H1 (cell line): ENCODE results near the gene GRK3. TPM values are rescaled to one million over a fixed set of nuclear protein-coding genes. Genes with fewer than 3 reads are reported as not detected.

Source experiments
- CTCF ChIA-PET: fragments of 300-600 bp; sonication (Branson Sonifier 250); formaldehyde crosslinking; loops from one replicate; lab custom pipeline; 2021; ENCODE audit not compliant: partially characterized antibody; lab: Charles Lee
- POLR2A ChIA-PET: fragments of 300-600 bp; sonication (Branson Sonifier 250); formaldehyde crosslinking; loops from one replicate; lab custom pipeline; 2021; ENCODE audit warnings: inconsistent platforms; ENCODE audit not compliant: partially characterized antibody; lab: Charles Lee
- DNase-seq, 2 experiments: peaks; one replicate each; pipeline versions ENCODE4 v3.0.0 to v3.0.0-alpha.2; 2010 to 2022; ENCODE audit warnings: low spot score in 2 of 2, low read depth in 1 of 2, mixed read lengths in 1 of 2
- FAIRE-seq: peaks from 2 replicates; lab custom pipeline; 2011; peaks lifted over from hg19 to GRCh38; lab: Jason Lieb, UNC
- H2AFZ ChIP-seq: 2 replicates; pipeline ENCODE4 v1.8.1; 2012; ENCODE audit warnings: low read length, inconsistent platforms
- H2AK5ac ChIP-seq: 2 replicates; pipeline ENCODE4 v1.6.1; 2013; ENCODE audit warnings: low read depth, low read length
- H2BK120ac ChIP-seq: replicated peaks from 2 replicates; pipeline ENCODE3; 2013; ENCODE audit warnings: low read depth, low read length, inconsistent platforms
- H2BK12ac ChIP-seq: 2 replicates; pipeline ENCODE4 v1.6.1; 2013; ENCODE audit warnings: low read depth, low read length
- H2BK15ac ChIP-seq: 2 replicates; pipeline ENCODE4 v1.6.1; 2013; ENCODE audit warnings: low read length
- H2BK20ac ChIP-seq: 2 replicates; pipeline ENCODE4 v1.6.1; 2013; ENCODE audit warnings: low read length
- H2BK5ac ChIP-seq: 2 replicates; pipeline ENCODE4 v1.6.1; 2013; ENCODE audit warnings: low read depth, low read length
- H3K14ac ChIP-seq: 2 replicates; pipeline ENCODE4 v1.6.1; 2013; ENCODE audit warnings: inconsistent platforms; ENCODE audit not compliant: insufficient read length
- H3K18ac ChIP-seq: 2 replicates; pipeline ENCODE4 v1.6.1; 2013; ENCODE audit warnings: low read length; ENCODE audit errors: extremely low read depth
- H3K23ac ChIP-seq: 2 replicates; pipeline ENCODE4 v1.6.1; 2013; ENCODE audit warnings: inconsistent platforms; ENCODE audit not compliant: insufficient read length
- H3K23me2 ChIP-seq: 2 replicates; pipeline ENCODE4 v1.6.1; 2013; ENCODE audit warnings: low read depth, low read length
- H3K27ac ChIP-seq: 2 replicates; pipeline ENCODE4 v1.6.1; 2011; ENCODE audit warnings: low read depth, low read length, inconsistent platforms
- H3K27me3 ChIP-seq, 4 experiments: replicated peaks in 1 of 4; 1 replicate in 1 of 4; 2 replicates in 3 of 4; pipeline versions ENCODE4 v1.6.1 to v1.8.1; 2011 to 2013; ENCODE audit warnings: low read length in 3 of 4, mild to moderate bottlenecking in 3 of 4, inconsistent platforms in 2 of 4, mixed read lengths in 2 of 4, moderate library complexity in 1 of 4; ENCODE audit not compliant: control insufficient read depth in 3 of 4, insufficient read depth in 3 of 4; ENCODE audit errors: extremely low read depth in 1 of 4
- H3K36me3 ChIP-seq, 4 experiments: 2 replicates each; pipeline versions ENCODE4 v1.6.1 to v1.8.1; 2011 to 2013; ENCODE audit warnings: mild to moderate bottlenecking in 4 of 4, low read length in 3 of 4, moderate library complexity in 2 of 4, control low read depth in 1 of 4, inconsistent platforms in 1 of 4; ENCODE audit not compliant: insufficient read depth in 4 of 4, control insufficient read depth in 2 of 4
- H3K4ac ChIP-seq: replicated peaks from 2 replicates; pipeline ENCODE3; 2013; ENCODE audit warnings: low read length, low read depth, mixed read lengths, inconsistent platforms; ENCODE audit not compliant: insufficient read length
- H3K4me1 ChIP-seq, 4 experiments: replicated peaks in 1 of 4; 1 replicate in 1 of 4; 2 replicates in 3 of 4; pipeline versions ENCODE4 v1.6.1 to v1.8.1; 2011 to 2013; ENCODE audit warnings: low read length in 3 of 4, inconsistent platforms in 2 of 4, mixed read lengths in 1 of 4; ENCODE audit not compliant: insufficient read depth in 4 of 4, control insufficient read depth in 3 of 4
- H3K4me2 ChIP-seq, 2 experiments: 2 replicates each; pipeline versions ENCODE4 v1.6.1 to v1.8.1; 2011 to 2013; ENCODE audit warnings: low read depth in 2 of 2, low read length in 2 of 2, control low read depth in 1 of 2, inconsistent platforms in 1 of 2, mild to moderate bottlenecking in 1 of 2; ENCODE audit not compliant: insufficient read depth in 1 of 2
- H3K4me3 ChIP-seq, 4 experiments: fragments of 200-600, 300-600 bp in 1 of 4; sonication (generic), shearing (Covaris generic), sonication (Bioruptor Twin) in 1 of 4; 2 replicates each; pipeline versions ENCODE4 v1.5.1 to v1.8.1; 2011 to 2016; ENCODE audit warnings: low read length in 4 of 4, low read depth in 3 of 4, control low read depth in 2 of 4, inconsistent platforms in 2 of 4, mild to moderate bottlenecking in 2 of 4, mixed read lengths in 1 of 4, moderate library complexity in 1 of 4; ENCODE audit not compliant: insufficient read depth in 2 of 4; ENCODE audit errors: extremely low read depth in 1 of 4
- H3K56ac ChIP-seq: replicated peaks from 2 replicates; pipeline ENCODE3; 2013; ENCODE audit warnings: low read depth, mild to moderate bottlenecking, mixed read lengths, low read length, inconsistent platforms; ENCODE audit not compliant: insufficient read length
- H3K79me1 ChIP-seq: 2 replicates; pipeline ENCODE4 v1.6.1; 2013; ENCODE audit warnings: low read depth, low read length, control low read depth
- H3K79me2 ChIP-seq, 2 experiments: 2 replicates each; pipeline versions ENCODE4 v1.6.1 to v1.8.1; 2012 to 2013; ENCODE audit warnings: low read length in 2 of 2, mild to moderate bottlenecking in 2 of 2, inconsistent platforms in 1 of 2; ENCODE audit not compliant: insufficient read depth in 2 of 2, control insufficient read depth in 1 of 2
- H3K9ac ChIP-seq, 4 experiments: replicated peaks in 1 of 4; 1 replicate in 1 of 4; 2 replicates in 3 of 4; pipeline versions ENCODE4 v1.6.1 to v1.8.1; 2011 to 2013; ENCODE audit warnings: low read depth in 3 of 4, low read length in 3 of 4, control low read depth in 2 of 4, mild to moderate bottlenecking in 2 of 4, moderate library complexity in 2 of 4, inconsistent platforms in 1 of 4; ENCODE audit errors: extremely low read depth in 1 of 4
- H3K9me3 ChIP-seq, 2 experiments: 2 replicates each; pipeline versions ENCODE4 v1.6.1 to v1.8.1; 2012 to 2013; ENCODE audit warnings: mild to moderate bottlenecking in 2 of 2, moderate library complexity in 2 of 2, control low read depth in 1 of 2, inconsistent platforms in 1 of 2, low read depth in 1 of 2, low read length in 1 of 2, mixed read lengths in 1 of 2; ENCODE audit not compliant: insufficient read depth in 2 of 2
- H4K20me1 ChIP-seq, 2 experiments: replicated peaks in 1 of 2; 2 replicates each; pipeline versions ENCODE3 to v1.8.1; 2011 to 2013; ENCODE audit warnings: inconsistent platforms in 2 of 2, low read length in 2 of 2, mild to moderate bottlenecking in 1 of 2; ENCODE audit not compliant: insufficient read depth in 2 of 2, control insufficient read depth in 1 of 2
- H4K5ac ChIP-seq: 2 replicates; pipeline ENCODE4 v1.6.1; 2013; ENCODE audit warnings: low read length, low read depth, mixed read lengths, inconsistent platforms; ENCODE audit not compliant: insufficient read length
- H4K8ac ChIP-seq: 2 replicates; pipeline ENCODE4 v1.8.0; 2013; ENCODE audit warnings: mild to moderate bottlenecking, moderate library complexity, low read length, inconsistent platforms; ENCODE audit not compliant: insufficient read depth; ENCODE audit errors: extremely low read depth
- H4K91ac ChIP-seq: replicated peaks from 2 replicates; pipeline ENCODE3; 2013; ENCODE audit warnings: low read length, mixed read lengths, inconsistent platforms; ENCODE audit not compliant: insufficient read length
- EGR1 ChIP-seq: IDR thresholded peaks from 2 replicates; pipeline ENCODE4 v1.6.1; 2011; ENCODE audit warnings: low read depth, low read length, borderline replicate concordance
- GTF2F1 ChIP-seq: IDR thresholded peaks from 2 replicates; pipeline ENCODE4 v1.6.1; 2012; ENCODE audit warnings: low read depth, low read length, improper control_type of control experiment, borderline replicate concordance
- RXRA ChIP-seq: IDR thresholded peaks from 2 replicates; pipeline ENCODE4 v1.6.1; 2011; ENCODE audit warnings: low read depth, mild to moderate bottlenecking, low read length, moderate library complexity; ENCODE audit not compliant: insufficient read depth
- WGBS, 2 experiments: shearing (Covaris generic) in 1 of 2; methylation state at CpG; one replicate each; pipeline versions ENCODE4 v1.1.6 to v1.1.7; 2013 to 2015; ENCODE audit warnings: low lambda C conversion rate in 2 of 2, mixed read lengths in 2 of 2, inconsistent platforms in 1 of 2, low coverage in 1 of 2, missing lambda C conversion rate in 1 of 2; ENCODE audit not compliant: insufficient replicate concordance in 2 of 2, insufficient coverage in 1 of 2, insufficient read length in 1 of 2; ENCODE audit errors: extremely low coverage in 1 of 2, missing lambda C conversion rate in 1 of 2; 5-methylcytosine and 5-hydroxymethylcytosine counted together
- polyA plus RNA-seq, 7 experiments: library from polyadenylated mRNA; depleted of rRNA in 3 of 7; stranded (reverse) in 5 of 7; unstranded in 2 of 7; fragments of >200 nt in 5 of 7; fragments of 200-250 nt in 2 of 7; gene quantifications; 1 replicate in 5 of 7; 2 replicates in 1 of 7; 4 replicates in 1 of 7; pipeline versions ENCODE4 v1.2.1 to v1.2.3, GENCODE V29; 2011 to 2013; ENCODE audit warnings: missing spikeins in 2 of 7, mixed read lengths in 2 of 7
- total RNA-seq: library from RNA; stranded (reverse); fragmentation: NEBNext Ultra II Directional; extraction: Animal tissue kit (Norgen Biotek cat#: 25700); gene quantifications from 2 replicates; pipeline ENCODE4 v1.2.1, GENCODE V29; 2021
- TF ChIP-seq, protein P1 (sequence below): IDR thresholded peaks from 2 replicates; pipeline ENCODE4 v1.6.1; 2011; ENCODE audit warnings: low read depth, mild to moderate bottlenecking, low read length; ENCODE audit not compliant: insufficient read depth
- TF ChIP-seq, protein P2 (sequence below), 3 experiments: IDR thresholded peaks; 1 replicate in 2 of 3; 2 replicates in 1 of 3; pipeline versions ENCODE4 v1.5.1 to v1.6.1; 2011; ENCODE audit warnings: low read length in 3 of 3, mild to moderate bottlenecking in 3 of 3, inconsistent platforms in 2 of 3, low read depth in 1 of 3, moderate library complexity in 1 of 3; ENCODE audit not compliant: insufficient read depth in 1 of 3; ENCODE audit errors: control extremely low read depth in 1 of 3

Gene GRK3
- total and polyA plus RNA-seq, 2 of the 8 experiments (the other 6 are each of a cell fraction or from before 2014, with no cell fraction given) = 7.5 to 35.3 TPM

DNA sequence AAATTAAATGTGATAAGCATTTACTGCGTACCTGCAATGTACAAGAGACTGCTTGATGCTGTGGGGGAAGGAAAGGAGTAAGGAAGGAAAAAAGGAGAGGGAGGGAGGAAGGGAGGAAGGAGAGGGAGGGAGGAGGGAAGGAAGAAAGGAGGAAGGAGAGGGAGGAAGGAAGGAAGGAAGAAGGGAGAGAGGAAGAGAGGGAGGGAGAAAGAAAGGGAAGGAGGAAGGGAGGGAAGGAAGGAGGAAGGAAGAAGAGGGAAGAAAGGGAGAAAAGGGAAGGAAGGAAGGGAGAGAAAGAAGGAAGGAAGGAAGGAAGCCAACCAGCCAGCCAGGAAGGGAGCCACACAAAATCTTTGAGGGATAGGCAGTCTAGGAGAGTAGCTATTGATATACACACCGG lies 133.5 kb downstream of the GRK3 start:
- H3K23ac ChIP-seq = no peak overlapping the region
- ChIA-PET CTCF (interaction anchor here (0.6 to 2.1 kb wide), 4 partner anchors 9 to 461 kb away, joined by 3 to 7 read pairs (median 4); no protein-coding TSS in a partner anchor), POLR2A (interaction anchor here (0.5 kb wide), 1 partner anchor 9 kb away, joined by 3 read pairs; no protein-coding TSS in a partner anchor)
- H3K4me1 ChIP-seq = no peaks in the 10 kb centered on the region; a peak in 1 of 7 replicates
- H3K27me3 ChIP-seq = no peaks in the 10 kb centered on the region
- H4K20me1 ChIP-seq = peaks cover 0 to 1% of the 10 kb centered on the region in 2 experiments
- no peaks in the 10 kb centered on the region; the same call in 1 of the 2 replicates for H3K23me2 ChIP-seq
- no peak overlapping the region for H3K27ac ChIP-seq
- H4K91ac ChIP-seq = no peak overlapping the region
- no peak overlapping the region for H2AFZ ChIP-seq
- H4K8ac ChIP-seq = no peak overlapping the region
- no peak overlapping the region for H3K14ac ChIP-seq
- no peak overlapping the region for H3K4me2 ChIP-seq
- H2BK5ac ChIP-seq = no peak overlapping the region
- no peak overlapping the region for H2AK5ac ChIP-seq
- no peak overlapping the region for H2BK12ac ChIP-seq
- H3K9ac ChIP-seq = no peak overlapping the region
- H2BK15ac ChIP-seq = no peak overlapping the region
- no peak overlapping the region for H2BK120ac ChIP-seq
- H3K79me1 ChIP-seq = no peaks in the 10 kb centered on the region
- H4K5ac ChIP-seq = no peak overlapping the region
- WGBS, 2 experiments = 94% methylated on average over 2 of the region's 2 CpGs; no CpG with 5 or more reads in 1 of the 2 experiments
- H3K9me3 ChIP-seq = no peaks in the 10 kb centered on the region
- no peaks in the 10 kb centered on the region for H3K79me2 ChIP-seq
- no peak overlapping the region for H3K4ac ChIP-seq
- DNase-seq (no peak), FAIRE-seq (no peak)
- H3K56ac ChIP-seq = no peak overlapping the region
- no peak overlapping the region for H2BK20ac ChIP-seq
- peaks cover 0 to 3% (median 1%) of the 10 kb centered on the region in 4 experiments; a peak in 2 of 8 replicates for H3K36me3 ChIP-seq
- H3K18ac ChIP-seq = no peak overlapping the region
- no peak overlapping the region for H3K4me3 ChIP-seq
- TF ChIP-seq RXRA (no peak), EGR1 (no peak), GTF2F1 (no peak)
- TF ChIP-seq, protein P1, sequence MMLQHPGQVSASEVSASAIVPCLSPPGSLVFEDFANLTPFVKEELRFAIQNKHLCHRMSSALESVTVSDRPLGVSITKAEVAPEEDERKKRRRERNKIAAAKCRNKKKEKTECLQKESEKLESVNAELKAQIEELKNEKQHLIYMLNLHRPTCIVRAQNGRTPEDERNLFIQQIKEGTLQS = no peak
- TF ChIP-seq, protein P2, sequence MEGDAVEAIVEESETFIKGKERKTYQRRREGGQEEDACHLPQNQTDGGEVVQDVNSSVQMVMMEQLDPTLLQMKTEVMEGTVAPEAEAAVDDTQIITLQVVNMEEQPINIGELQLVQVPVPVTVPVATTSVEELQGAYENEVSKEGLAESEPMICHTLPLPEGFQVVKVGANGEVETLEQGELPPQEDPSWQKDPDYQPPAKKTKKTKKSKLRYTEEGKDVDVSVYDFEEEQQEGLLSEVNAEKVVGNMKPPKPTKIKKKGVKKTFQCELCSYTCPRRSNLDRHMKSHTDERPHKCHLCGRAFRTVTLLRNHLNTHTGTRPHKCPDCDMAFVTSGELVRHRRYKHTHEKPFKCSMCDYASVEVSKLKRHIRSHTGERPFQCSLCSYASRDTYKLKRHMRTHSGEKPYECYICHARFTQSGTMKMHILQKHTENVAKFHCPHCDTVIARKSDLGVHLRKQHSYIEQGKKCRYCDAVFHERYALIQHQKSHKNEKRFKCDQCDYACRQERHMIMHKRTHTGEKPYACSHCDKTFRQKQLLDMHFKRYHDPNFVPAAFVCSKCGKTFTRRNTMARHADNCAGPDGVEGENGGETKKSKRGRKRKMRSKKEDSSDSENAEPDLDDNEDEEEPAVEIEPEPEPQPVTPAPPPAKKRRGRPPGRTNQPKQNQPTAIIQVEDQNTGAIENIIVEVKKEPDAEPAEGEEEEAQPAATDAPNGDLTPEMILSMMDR (IDR thresholded peaks at IDR 0.05; ENCODE audit: control extremely low read depth in 1 of 3, insufficient read depth in 1 of 3, low read depth in 1 of 3, low read length in 3 of 3) = no peak
